Calu3 (cell line): ENCODE measurements around the gene ZNF580. TPM values are rescaled to one million over a fixed set of nuclear protein-coding genes. Genes with fewer than 3 reads are reported as not detected.
A peak's percentile ranks its signal among the peaks of the same experiment; 100 is the strongest.

Experiments used
- BruUV-seq: library from RNA; stranded (reverse); fragments of 400-500 nt; replicated peaks from 2 replicates; lab custom pipeline; 2021; lab: Mats Ljungman, UMichigan
- CTCF ChIA-PET: fragments of 300-600 bp; sonication (Branson Sonifier 250); formaldehyde crosslinking; loops from one replicate; lab custom pipeline; 2022; ENCODE audit warnings: antibody characterized with exemption; lab: Charles Lee
- DNase-seq: peaks from one replicate; pipeline ENCODE4 v3.0.0; 2022
- H3K27ac Mint-ChIP-seq: one replicate; pipeline ENCODE4 v1.8.0; 2022; ENCODE audit warnings: mixed read lengths; ENCODE audit not compliant: unreplicated experiment
- H3K27me3 Mint-ChIP-seq: one replicate; pipeline ENCODE4 v1.8.0; 2022; ENCODE audit warnings: mixed read lengths; ENCODE audit not compliant: unreplicated experiment
- H3K36me3 Mint-ChIP-seq: one replicate; pipeline ENCODE4 v1.8.0; 2022; ENCODE audit warnings: mild to moderate bottlenecking, moderate library complexity, mixed read lengths; ENCODE audit not compliant: insufficient read depth, unreplicated experiment
- H3K4me1 Mint-ChIP-seq: one replicate; pipeline ENCODE4 v1.8.0; 2022; ENCODE audit warnings: mild to moderate bottlenecking, low read depth, mixed read lengths; ENCODE audit not compliant: unreplicated experiment
- H3K4me3 Mint-ChIP-seq: one replicate; pipeline ENCODE4 v1.8.0; 2022; ENCODE audit warnings: mild to moderate bottlenecking, low read depth, moderate library complexity, mixed read lengths; ENCODE audit not compliant: unreplicated experiment
- H3K9me3 Mint-ChIP-seq: one replicate; pipeline ENCODE4 v1.8.0; 2022; ENCODE audit warnings: low read depth, mixed read lengths; ENCODE audit not compliant: unreplicated experiment
- CTCF ChIP-seq: fragments of 200-600 bp; IDR thresholded peaks from one replicate; pipeline ENCODE4 v1.8.0; 2022; ENCODE audit warnings: antibody characterized with exemption; ENCODE audit not compliant: unreplicated experiment
- intact Hi-C: fragments of 100-400 bp; cut with micrococcal nuclease; formaldehyde crosslinking; loops from one replicate; pipeline ENCODE4 v1.10.0; 2022; ENCODE audit not compliant: unreplicated experiment
- total RNA-seq: library from RNA; stranded (reverse); gene quantifications from 2 replicates; pipeline ENCODE4 v1.2.3, GENCODE V29; 2022

The ZNF580 gene
- total RNA-seq, 1 experiment from 2014 or later = 35.6 TPM

DNA sequence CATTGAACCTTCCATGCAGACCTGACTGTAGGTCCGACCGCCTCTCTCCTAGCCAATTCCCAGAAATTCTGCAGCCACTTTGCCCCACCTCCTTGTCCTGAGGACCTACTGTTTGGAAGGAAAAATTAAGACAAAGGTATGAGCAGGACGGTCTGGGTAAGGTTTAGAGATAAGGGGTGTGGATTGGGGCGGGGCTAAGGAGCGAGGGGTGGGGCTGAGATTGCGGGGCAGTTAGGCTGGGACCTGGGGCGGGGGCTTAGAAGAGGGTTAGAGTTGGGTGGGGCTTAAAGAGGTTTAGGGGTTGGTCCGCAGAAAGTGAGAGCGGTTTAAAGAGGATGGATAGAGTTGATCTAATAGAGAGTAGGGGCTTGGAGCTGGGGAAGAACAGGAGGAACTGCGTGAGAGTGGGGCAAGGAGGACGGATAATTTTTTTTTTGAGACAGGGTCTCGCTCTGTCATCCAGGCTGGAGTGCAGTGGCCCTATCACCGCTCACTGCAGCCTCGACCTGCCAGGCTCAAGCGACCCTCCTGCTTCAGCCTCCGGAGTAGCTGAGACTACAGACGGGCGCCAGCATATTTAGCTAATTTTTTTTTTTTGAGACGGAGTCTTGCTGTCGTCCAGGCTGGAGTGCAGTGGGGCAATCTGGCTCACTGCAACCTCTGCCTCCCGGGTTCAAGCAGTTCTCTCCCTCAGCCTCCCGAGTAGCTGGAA lies 37.1 kb upstream of the ZNF580 start:
- TF ChIP-seq CTCF = no peak
- Mint-ChIP-seq H3K36me3 (peaks cover 79% of the 10 kb centered on the region), H3K27ac (peak overlapping the region; percentile 41), H3K9me3 (no peaks in the 10 kb centered on the region), H3K27me3 (no peaks in the 10 kb centered on the region), H3K4me1 (peaks cover 37% of the 10 kb centered on the region), H3K4me3 (peak overlapping the region; percentile 86)
- intact Hi-C loops = no loop called here
- CTCF ChIA-PET = interaction anchor here (0.8 to 1.6 kb wide), 3 partner anchors 9 to 394 kb away, joined by 3 to 5 read pairs (median 5); partner anchors contain the start of genes PTPRH and ZNF784
- no TSS peak for BruUV-seq
- no peak for DNase-seq

DNA sequence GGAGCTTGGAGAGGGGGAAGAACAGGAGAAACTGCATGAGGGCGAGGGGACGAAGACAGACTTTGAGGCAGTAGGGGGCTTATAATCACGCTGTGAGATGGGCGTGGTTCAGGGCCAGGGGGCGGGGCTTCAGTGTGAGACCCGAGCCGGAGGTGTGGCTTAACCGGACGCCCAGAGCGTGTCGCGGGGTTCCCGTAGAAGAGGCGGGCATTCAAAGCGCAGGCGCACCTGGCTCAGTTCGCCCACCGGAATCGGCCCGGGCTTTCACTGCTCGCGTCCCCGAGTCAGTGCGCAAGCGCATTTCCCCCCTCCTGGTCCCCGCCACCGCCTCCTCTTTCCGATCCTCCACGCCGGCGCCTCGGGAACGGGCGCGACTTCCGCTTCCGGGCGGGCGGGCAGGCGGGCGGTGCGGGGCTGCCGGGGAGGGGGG lies 35.6 kb upstream of the ZNF580 start:
- H3K27ac Mint-ChIP-seq = peak overlapping the region; percentile 70
- CTCF ChIA-PET = interaction anchor here (0.6 to 1.8 kb wide), 8 partner anchors 18 to 1725 kb away, joined by 3 to 15 read pairs (median 4); partner anchors contain the start of gene PTPRH
- no peaks in the 10 kb centered on the region for H3K9me3 Mint-ChIP-seq
- peaks cover 64% of the 10 kb centered on the region for H3K36me3 Mint-ChIP-seq
- intact Hi-C loops = no loop called here
- TF ChIP-seq CTCF = no peak
- H3K4me3 Mint-ChIP-seq = peak overlapping the region; percentile 86
- peaks cover 34% of the 10 kb centered on the region for H3K4me1 Mint-ChIP-seq
- no TSS peak for BruUV-seq
- DNase-seq = peak; percentile 99
- H3K27me3 Mint-ChIP-seq = no peaks in the 10 kb centered on the region

DNA sequence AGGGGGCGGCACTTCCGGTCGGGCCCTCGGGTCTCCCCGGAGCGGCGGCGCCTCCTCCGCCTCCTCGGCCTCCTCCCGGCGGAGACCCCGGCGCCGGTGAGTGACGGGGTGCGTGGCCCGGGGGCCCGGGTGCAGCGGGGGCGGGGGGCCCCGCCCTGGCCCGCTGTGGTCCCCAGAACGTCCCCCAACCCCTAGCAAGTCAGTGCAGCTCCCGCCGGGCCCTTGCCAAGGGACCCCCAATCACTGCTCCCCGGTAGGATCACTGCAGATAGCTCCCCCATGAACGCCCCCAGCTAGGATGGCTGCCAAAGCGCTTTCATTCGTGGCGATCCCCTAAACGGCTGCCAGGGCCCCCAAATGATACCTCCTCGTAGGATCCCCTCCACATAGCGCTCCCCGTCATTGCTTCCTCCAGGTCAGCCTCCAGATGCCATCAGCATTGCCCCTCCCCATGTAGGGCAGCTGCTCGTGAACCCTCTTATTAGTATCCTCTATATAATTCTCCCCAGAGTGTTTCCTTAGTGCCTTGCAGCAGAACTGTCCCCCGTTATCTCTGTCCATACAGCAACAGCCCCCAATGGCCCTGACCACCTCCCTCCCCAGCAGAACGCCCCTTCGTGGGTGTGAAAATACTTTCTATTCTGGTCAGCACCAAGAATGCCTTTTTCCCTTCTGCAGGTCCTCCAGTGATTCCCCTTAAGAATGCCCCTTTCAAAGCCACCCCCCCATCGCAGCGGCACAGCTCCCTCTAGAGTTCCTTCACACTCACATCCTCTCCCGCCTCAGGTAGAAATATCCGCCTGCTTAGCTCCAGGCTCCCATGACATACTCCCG lies 34.9 kb upstream of the ZNF580 start, which contains the start of gene ZNF865:
Gene ZNF865 (plus strand): TSS at position 11 of the 834 bp plus-strand sequence. CDS start 7,972 bp downstream, outside the sequence.
- no TSS peak for BruUV-seq

More for the DNA sequence above, 34.9 kb upstream of the ZNF580 start, which contains the start of gene ZNF865:
- intact Hi-C loops = loop anchor here (1.0 to 2.0 kb wide), 2 partner anchors 57 to 90 kb away; no protein-coding TSS in a partner anchor
- Mint-ChIP-seq H3K36me3 (peaks cover 57% of the 10 kb centered on the region), H3K27ac (peak within 1 kb of the TSS; percentile 84), H3K4me1 (peaks cover 34% of the 10 kb centered on the region), H3K9me3 (no peaks in the 10 kb centered on the region), H3K27me3 (no peaks in the 10 kb centered on the region), H3K4me3 (peak within 1 kb of the TSS; percentile 86)
- TF ChIP-seq CTCF = peak; percentile 85
- CTCF ChIA-PET = interaction anchor here (0.5 to 2.0 kb wide), 18 partner anchors 12 to 460 kb away, joined by 3 to 15 read pairs (median 4); partner anchors contain the start of genes NAT14, PTPRH and ZNF784
- peak; percentile 82 for DNase-seq
